HepG2 (cell line): Measurements from ENCODE around the gene STMN1. TPM values are rescaled to one million over a fixed set of nuclear protein-coding genes. Genes with fewer than 3 reads are reported as not detected.
A peak's percentile ranks its signal among the peaks of the same experiment; 100 is the strongest.

Source experiments
- CREB3 ChIP-seq: sonication (generic); formaldehyde crosslinking; IDR thresholded peaks from 2 replicates; pipeline ENCODE4 v1.5.0; 2020; ENCODE audit warnings: missing genetic modification reagents
- DNMT3B ChIP-seq: conservative IDR thresholded peaks from 2 replicates; pipeline ENCODE4 v1.6.1; 2016; ENCODE audit warnings: missing biosample characterization, control low read depth
- GLI4 ChIP-seq: sonication (generic); formaldehyde crosslinking; IDR thresholded peaks from 2 replicates; pipeline ENCODE4 v1.5.1; 2020; ENCODE audit warnings: missing genetic modification reagents, mild to moderate bottlenecking, moderate library complexity, borderline replicate concordance
- MIER2 ChIP-seq: IDR thresholded peaks from 2 replicates; pipeline ENCODE4 v1.6.1; 2016; ENCODE audit warnings: missing biosample characterization, missing genetic modification reagents
- MTERF4 ChIP-seq: sonication (generic); formaldehyde crosslinking; IDR thresholded peaks from 2 replicates; pipeline ENCODE4 v1.8.0; 2023; ENCODE audit warnings: mild to moderate bottlenecking, missing genetic modification reagents
- NCOA2 ChIP-seq: sonication (generic); formaldehyde crosslinking; IDR thresholded peaks from 2 replicates; pipeline ENCODE4 v1.8.0; 2022; ENCODE audit warnings: inconsistent platforms
- RAD51 ChIP-seq: fragments of 450-650 bp; IDR thresholded peaks from 2 replicates; pipeline ENCODE4 v1.6.1; 2016; ENCODE audit warnings: borderline replicate concordance
- SNRNP70 ChIP-seq: fragments of 200-400 bp; formaldehyde crosslinking; IDR thresholded peaks from 2 replicates; pipeline ENCODE4 v1.6.1; 2017; ENCODE audit warnings: mild to moderate bottlenecking, low read depth, low read length, moderate library complexity
- SP4 ChIP-seq: sonication (generic); formaldehyde crosslinking; IDR thresholded peaks from 2 replicates; pipeline ENCODE4 v1.8.1; 2023; ENCODE audit warnings: mild to moderate bottlenecking, missing genetic modification reagents
- TBP ChIP-seq: sonication (generic); formaldehyde crosslinking; IDR thresholded peaks from 2 replicates; pipeline ENCODE4 v1.5.0; 2020; ENCODE audit warnings: missing genetic modification reagents
- ZBTB37 ChIP-seq: sonication (generic); formaldehyde crosslinking; IDR thresholded peaks from 2 replicates; pipeline ENCODE4 v1.4.0; 2020; ENCODE audit warnings: mild to moderate bottlenecking, missing genetic modification reagents
- ZNF124 ChIP-seq: sonication (generic); formaldehyde crosslinking; IDR thresholded peaks from 2 replicates; pipeline ENCODE4 v1.4.0; 2020; ENCODE audit warnings: missing genetic modification reagents
- ZNF230 ChIP-seq: sonication (generic); formaldehyde crosslinking; IDR thresholded peaks from 2 replicates; pipeline ENCODE4 v1.4.0; 2020; ENCODE audit warnings: mild to moderate bottlenecking, missing genetic modification reagents
- ZNF354B ChIP-seq: sonication (generic); formaldehyde crosslinking; IDR thresholded peaks from 2 replicates; pipeline ENCODE4 v1.8.0; 2022; ENCODE audit warnings: mild to moderate bottlenecking, missing genetic modification reagents
- polyA plus RNA-seq, 8 experiments: library from polyadenylated mRNA; depleted of rRNA in 3 of 8; stranded (reverse) in 7 of 8; unstranded in 1 of 8; fragments of >200 nt; fragmentation: Illumina TruSeq in 4 of 8; extraction: Trizol in 4 of 8; gene quantifications; 2 replicates each; pipeline versions ENCODE4 v1.2.1 to v1.2.3, GENCODE V29; 2011 to 2016; ENCODE audit warnings: low read depth in 4 of 8, missing spikeins in 1 of 8, mixed read lengths in 1 of 8; ENCODE audit not compliant: insufficient read depth in 1 of 8
- total RNA-seq, 5 experiments: library from RNA; depleted of rRNA; stranded (reverse); fragments of >200 nt; fragmentation: Illumina TruSeq; extraction: Trizol; gene quantifications; 2 replicates each; pipeline ENCODE4 v1.2.3, GENCODE V29; 2016; ENCODE audit warnings: low read depth in 1 of 5
- TF ChIP-seq, protein P1 (sequence below), 2 experiments: sonication (generic) in 1 of 2; formaldehyde crosslinking in 1 of 2; IDR thresholded peaks; 2 replicates each; pipeline versions ENCODE4 v1.4.0 to v1.6.1; 2016 to 2020; ENCODE audit warnings: borderline replicate concordance in 1 of 2, low read depth in 1 of 2, mild to moderate bottlenecking in 1 of 2, missing genetic modification reagents in 1 of 2
- TF ChIP-seq, protein P2 (sequence below): sonication (generic); formaldehyde crosslinking; IDR thresholded peaks from 2 replicates; pipeline ENCODE4 v1.5.0; 2020; ENCODE audit warnings: missing genetic modification reagents, mild to moderate bottlenecking, borderline replicate concordance
- TF ChIP-seq, protein P3 (sequence below): sonication (generic); formaldehyde crosslinking; IDR thresholded peaks from 2 replicates; pipeline ENCODE4 v1.8.0; 2022; ENCODE audit warnings: mild to moderate bottlenecking, missing genetic modification reagents; ENCODE audit not compliant: insufficient replicate concordance
- TF ChIP-seq, protein P4 (sequence below): IDR thresholded peaks from 2 replicates; pipeline ENCODE4 v1.6.1; 2016; ENCODE audit warnings: mild to moderate bottlenecking, missing biosample characterization, missing genetic modification reagents

STMN1 gene
- total and polyA plus RNA-seq, 2 of the 13 experiments (the other 11 are each of a cell fraction or from before 2014, with no cell fraction given), result 45.9 to 409 TPM

DNA sequence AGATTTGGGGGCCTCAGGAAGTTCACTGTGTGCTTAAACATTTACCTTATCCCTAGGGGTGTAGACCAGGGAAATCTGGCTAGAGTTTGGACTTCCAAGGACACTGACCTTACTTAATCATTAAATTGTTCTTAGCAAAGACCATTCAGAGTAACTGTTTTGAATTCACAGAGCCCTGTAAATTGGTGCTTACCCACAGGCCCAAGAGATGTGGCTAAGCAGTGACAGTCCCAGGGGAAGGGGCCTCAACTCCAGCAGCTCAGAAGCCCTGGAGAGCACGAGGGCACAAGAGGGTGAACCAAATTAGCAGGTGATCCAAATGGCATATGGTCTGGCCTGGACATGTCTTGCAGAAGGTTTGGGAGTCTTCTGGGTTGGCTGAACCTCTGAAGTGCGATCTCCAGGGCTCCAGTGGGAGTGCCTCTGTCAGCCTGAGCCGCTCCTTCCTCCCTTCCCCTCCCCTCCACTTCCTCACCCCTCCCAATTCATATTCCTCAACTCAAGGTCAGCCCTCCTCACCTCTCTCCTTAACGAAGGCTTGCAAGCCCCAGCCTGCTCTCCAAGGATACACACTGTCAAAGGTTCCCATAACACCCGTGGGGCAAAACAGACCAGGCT is 35.0 kb downstream of the STMN1 start (continued):
- TF ChIP-seq, protein P1, sequence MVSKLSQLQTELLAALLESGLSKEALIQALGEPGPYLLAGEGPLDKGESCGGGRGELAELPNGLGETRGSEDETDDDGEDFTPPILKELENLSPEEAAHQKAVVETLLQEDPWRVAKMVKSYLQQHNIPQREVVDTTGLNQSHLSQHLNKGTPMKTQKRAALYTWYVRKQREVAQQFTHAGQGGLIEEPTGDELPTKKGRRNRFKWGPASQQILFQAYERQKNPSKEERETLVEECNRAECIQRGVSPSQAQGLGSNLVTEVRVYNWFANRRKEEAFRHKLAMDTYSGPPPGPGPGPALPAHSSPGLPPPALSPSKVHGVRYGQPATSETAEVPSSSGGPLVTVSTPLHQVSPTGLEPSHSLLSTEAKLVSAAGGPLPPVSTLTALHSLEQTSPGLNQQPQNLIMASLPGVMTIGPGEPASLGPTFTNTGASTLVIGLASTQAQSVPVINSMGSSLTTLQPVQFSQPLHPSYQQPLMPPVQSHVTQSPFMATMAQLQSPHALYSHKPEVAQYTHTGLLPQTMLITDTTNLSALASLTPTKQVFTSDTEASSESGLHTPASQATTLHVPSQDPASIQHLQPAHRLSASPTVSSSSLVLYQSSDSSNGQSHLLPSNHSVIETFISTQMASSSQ (IDR thresholded peaks at IDR 0.05; ENCODE audit: low read depth), result peak; percentile 67
- TF ChIP-seq, protein P1 (CRISPR knock-in tag; IDR thresholded peaks at IDR 0.05; ENCODE audit: borderline replicate concordance), result peak; percentile 88; the same call in 1 of the 2 replicates
- TF ChIP-seq TBP (CRISPR knock-in tag), result no peak
- no peak for TF ChIP-seq MTERF4 (CRISPR knock-in tag)
- no peak for TF ChIP-seq RAD51
- TF ChIP-seq GLI4 (CRISPR knock-in tag), result no peak
- TF ChIP-seq CREB3 (CRISPR knock-in tag), result no peak
- peak; percentile 71 for TF ChIP-seq NCOA2 (CRISPR knock-in tag)
- no peak for TF ChIP-seq MIER2 (CRISPR knock-in tag)
- TF ChIP-seq, protein P2, sequence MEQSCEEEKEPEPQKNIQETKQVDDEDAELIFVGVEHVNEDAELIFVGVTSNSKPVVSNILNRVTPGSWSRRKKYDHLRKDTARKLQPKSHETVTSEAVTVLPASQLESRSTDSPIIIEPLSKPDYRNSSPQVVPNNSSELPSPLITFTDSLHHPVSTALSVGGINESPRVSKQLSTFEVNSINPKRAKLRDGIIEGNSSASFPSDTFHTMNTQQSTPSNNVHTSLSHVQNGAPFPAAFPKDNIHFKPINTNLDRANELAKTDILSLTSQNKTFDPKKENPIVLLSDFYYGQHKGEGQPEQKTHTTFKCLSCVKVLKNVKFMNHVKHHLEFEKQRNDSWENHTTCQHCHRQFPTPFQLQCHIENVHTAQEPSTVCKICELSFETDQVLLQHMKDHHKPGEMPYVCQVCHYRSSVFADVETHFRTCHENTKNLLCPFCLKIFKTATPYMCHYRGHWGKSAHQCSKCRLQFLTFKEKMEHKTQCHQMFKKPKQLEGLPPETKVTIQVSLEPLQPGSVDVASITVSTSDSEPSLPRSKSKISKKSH (CRISPR knock-in tag), result 0 out of 2 replicates have a peak, but pooled peaks have one; percentile 35
- TF ChIP-seq, protein P3, sequence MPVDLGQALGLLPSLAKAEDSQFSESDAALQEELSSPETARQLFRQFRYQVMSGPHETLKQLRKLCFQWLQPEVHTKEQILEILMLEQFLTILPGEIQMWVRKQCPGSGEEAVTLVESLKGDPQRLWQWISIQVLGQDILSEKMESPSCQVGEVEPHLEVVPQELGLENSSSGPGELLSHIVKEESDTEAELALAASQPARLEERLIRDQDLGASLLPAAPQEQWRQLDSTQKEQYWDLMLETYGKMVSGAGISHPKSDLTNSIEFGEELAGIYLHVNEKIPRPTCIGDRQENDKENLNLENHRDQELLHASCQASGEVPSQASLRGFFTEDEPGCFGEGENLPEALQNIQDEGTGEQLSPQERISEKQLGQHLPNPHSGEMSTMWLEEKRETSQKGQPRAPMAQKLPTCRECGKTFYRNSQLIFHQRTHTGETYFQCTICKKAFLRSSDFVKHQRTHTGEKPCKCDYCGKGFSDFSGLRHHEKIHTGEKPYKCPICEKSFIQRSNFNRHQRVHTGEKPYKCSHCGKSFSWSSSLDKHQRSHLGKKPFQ (CRISPR knock-in tag), result peak; percentile 25
- no peak for TF ChIP-seq ZBTB37 (CRISPR knock-in tag)
- TF ChIP-seq ZNF354B (CRISPR knock-in tag), result no peak
- TF ChIP-seq SP4, result peak; percentile 53; the same call in 1 of the 2 replicates
- TF ChIP-seq SNRNP70, result no peak
- TF ChIP-seq DNMT3B (CRISPR knock-in tag), result no peak
- TF ChIP-seq, protein P4, sequence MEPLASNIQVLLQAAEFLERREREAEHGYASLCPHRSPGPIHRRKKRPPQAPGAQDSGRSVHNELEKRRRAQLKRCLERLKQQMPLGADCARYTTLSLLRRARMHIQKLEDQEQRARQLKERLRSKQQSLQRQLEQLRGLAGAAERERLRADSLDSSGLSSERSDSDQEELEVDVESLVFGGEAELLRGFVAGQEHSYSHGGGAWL, result no peak
- TF ChIP-seq ZNF230 (CRISPR knock-in tag), result no peak
- TF ChIP-seq ZNF124 (CRISPR knock-in tag), result no peak
